A673 (cell line): Measurements from ENCODE around the gene HDAC2. TPM values are rescaled to one million over a fixed set of nuclear protein-coding genes. Genes with fewer than 3 reads are reported as not detected.
"Not testable (repeated sequence)": the region's sequence is repeated elsewhere in the genome, so short reads cannot be mapped to it uniquely, and the experiment has no call there.

Experiments used
- BruUV-seq: library from RNA; stranded (reverse); fragments of 400-500 nt; replicated peaks from 2 replicates; lab custom pipeline; 2021; lab: Mats Ljungman, UMichigan
- CTCF ChIA-PET: fragments of 300-600 bp; sonication (Branson Sonifier 250); formaldehyde crosslinking; loops from one replicate; lab custom pipeline; 2022; ENCODE audit warnings: antibody characterized with exemption; lab: Charles Lee
- POLR2A ChIA-PET: fragments of 300-600 bp; sonication (Branson Sonifier 250); formaldehyde crosslinking; loops from one replicate; lab custom pipeline; 2022; ENCODE audit warnings: antibody characterized with exemption; ENCODE audit not compliant: low non-redundant PET; lab: Charles Lee
- DNase-seq: peaks from one replicate; pipeline ENCODE4 v3.0.0-alpha.2; 2015; ENCODE audit warnings: low spot score
- H3K27ac ChIP-seq: fragments of 200-600 bp; sonication (generic); 2 replicates; pipeline ENCODE4 v1.5.1; 2016; ENCODE audit warnings: mixed run types, low read depth, mild to moderate bottlenecking, mixed read lengths, antibody characterized with exemption, low read length; ENCODE audit not compliant: poor library complexity, severe bottlenecking
- H3K27me3 ChIP-seq: fragments of 200-600 bp; sonication (generic); replicated peaks from 2 replicates; pipeline ENCODE4 v1.6.1; 2017; ENCODE audit warnings: mixed run types, low read depth, mild to moderate bottlenecking, mixed read lengths, antibody characterized with exemption, low read length; ENCODE audit not compliant: insufficient read depth, poor library complexity
- H3K36me3 ChIP-seq: fragments of 200-600 bp; sonication (generic); 2 replicates; pipeline ENCODE4 v1.6.1; 2016; ENCODE audit warnings: mixed run types, mild to moderate bottlenecking, mixed read lengths, antibody characterized with exemption, low read length; ENCODE audit not compliant: insufficient read depth, poor library complexity, severe bottlenecking
- H3K4me1 ChIP-seq: fragments of 200-600 bp; sonication (generic); 2 replicates; pipeline ENCODE4 v1.6.1; 2017; ENCODE audit warnings: mixed run types, mild to moderate bottlenecking, mixed read lengths, antibody characterized with exemption, low read length; ENCODE audit not compliant: insufficient read depth, poor library complexity, severe bottlenecking
- H3K4me3 ChIP-seq: fragments of 200-600 bp; sonication (generic); 2 replicates; pipeline ENCODE4 v1.5.1; 2016; ENCODE audit warnings: low read depth, mixed run types, mild to moderate bottlenecking, mixed read lengths, low read length; ENCODE audit not compliant: poor library complexity, severe bottlenecking
- H3K9me3 ChIP-seq: fragments of 200-600 bp; sonication (generic); 2 replicates; pipeline ENCODE4 v1.6.1; 2016; ENCODE audit warnings: mixed run types, low read depth, mild to moderate bottlenecking, mixed read lengths, antibody characterized with exemption, low read length; ENCODE audit not compliant: poor library complexity, severe bottlenecking
- CTCF ChIP-seq: fragments of 300-800, 200-600 bp; sonication (generic); conservative IDR thresholded peaks from 2 replicates; pipeline ENCODE4 v1.5.1; 2017; ENCODE audit warnings: low read depth, mild to moderate bottlenecking, antibody characterized with exemption, low read length, moderate library complexity, mixed read lengths
- EZH2 ChIP-seq: fragments of 200-600 bp; sonication (generic); IDR thresholded peaks from 2 replicates; pipeline ENCODE4 v1.6.1; 2017; ENCODE audit warnings: borderline replicate concordance, low read depth, mild to moderate bottlenecking, mixed read lengths, antibody characterized with exemption, low read length; ENCODE audit not compliant: poor library complexity, severe bottlenecking
- intact Hi-C: fragments of 100-400 bp; cut with micrococcal nuclease; formaldehyde crosslinking; loops from one replicate; pipeline ENCODE4 v1.10.0; 2022; ENCODE audit not compliant: unreplicated experiment
- total RNA-seq: library from RNA; stranded (reverse); gene quantifications from 2 replicates; pipeline ENCODE4 v1.2.3, GENCODE V29; 2021

HDAC2 gene
- total RNA-seq, 1 experiment from 2014 or later: 257 TPM

- no peak for DNase-seq
- Histone ChIP-seq H3K27ac (no peak overlapping the region), H3K4me1 (no peaks in the 10 kb centered on the region), H3K9me3 (no peaks in the 10 kb centered on the region), H3K4me3 (no peak overlapping the region), H3K36me3 (no peaks in the 10 kb centered on the region), H3K27me3 (no peaks in the 10 kb centered on the region)
- intact Hi-C loops: no loop called here
- no TSS peak for BruUV-seq
- ChIA-PET CTCF (no interaction called here), POLR2A (no interaction called here)
- TF ChIP-seq CTCF: no peak
- no peak for TF ChIP-seq EZH2
These were observed 50.2 kb downstream of the HDAC2 start for GRCh38 chr6:113920663-113921267.

- H3K27ac ChIP-seq, H3K9me3 ChIP-seq, H3K4me3 ChIP-seq, H3K27me3 ChIP-seq, DNase-seq, CTCF ChIA-PET, H3K36me3 ChIP-seq, intact Hi-C loops, H3K4me1 ChIP-seq, POLR2A ChIA-PET, BruUV-seq: not testable (repeated sequence)
These were observed 60.7 kb downstream of the HDAC2 start for GRCh38 chr6:113910285-113910684.

- Histone ChIP-seq H3K27ac (no peak overlapping the region), H3K4me1 (no peaks in the 10 kb centered on the region), H3K27me3 (no peaks in the 10 kb centered on the region), H3K9me3 (peaks cover 4% of the 10 kb centered on the region), H3K36me3 (no peaks in the 10 kb centered on the region), H3K4me3 (no peak overlapping the region)
- ChIA-PET CTCF (interaction anchor here (0.6 to 1.5 kb wide), 4 partner anchors 30 to 1027 kb away, joined by 4 to 5 read pairs (median 4); no protein-coding TSS in a partner anchor), POLR2A (interaction anchor here (0.7 kb wide), 1 partner anchor 1642 kb away, joined by 3 read pairs; no protein-coding TSS in a partner anchor)
- no TSS peak for BruUV-seq
- DNase-seq: peak; percentile 79
- intact Hi-C loops: loop anchor here (5.0 to 10.0 kb wide), 3 partner anchors 725 to 1575 kb away; no protein-coding TSS in a partner anchor
- TF ChIP-seq CTCF: peak; percentile 73
- no peak for TF ChIP-seq EZH2
These were observed 61.6 kb downstream of the HDAC2 start for GRCh38 chr6:113909224-113909856.
